ENCODE measurements around the gene SLC4A5.

Gene SLC4A5

GRCh38 chr2:74378007-74378406 is 34.8 kb upstream of the SLC4A5 start:
- H3K27ac ChIP-seq = no peak overlapping the region
- CTCF ChIA-PET = no interaction called here
- POLR2A ChIA-PET (ENCODE audit: low non-redundant PET) = no interaction called here
- DNase-seq (ENCODE audit: low spot score) = no peak
- no peak for TF ChIP-seq CTCF (conservative IDR thresholded peaks at IDR 0.05; ENCODE audit: low read depth)

GRCh38 chr2:74375838-74376237 is 32.6 kb upstream of the SLC4A5 start:
- ChIA-PET CTCF (no interaction called here), POLR2A (ENCODE audit: low non-redundant PET) (no interaction called here)
- no peak for TF ChIP-seq CTCF (conservative IDR thresholded peaks at IDR 0.05; ENCODE audit: low read depth)
- DNase-seq (ENCODE audit: low spot score) = no peak
- no peak overlapping the region for H3K27ac ChIP-seq

GRCh38 chr2:74374509-74375205 is 31.4 kb upstream of the SLC4A5 start:
- CTCF ChIA-PET = interaction anchor here (0.5 kb wide), 1 partner anchor 520 kb away, joined by 3 read pairs; no protein-coding TSS in a partner anchor
- H3K27ac ChIP-seq = no peak overlapping the region
- peak; percentile 20 for DNase-seq (ENCODE audit: low spot score)
- POLR2A ChIA-PET (ENCODE audit: low non-redundant PET) = no interaction called here
- TF ChIP-seq CTCF (conservative IDR thresholded peaks at IDR 0.05; ENCODE audit: low read depth) = no peak

GRCh38 chr2:74373985-74374384 is 30.8 kb upstream of the SLC4A5 start:
- POLR2A ChIA-PET (ENCODE audit: low non-redundant PET) = no interaction called here
- CTCF ChIA-PET = interaction anchor here (0.5 kb wide), 1 partner anchor 521 kb away, joined by 3 read pairs; no protein-coding TSS in a partner anchor
- DNase-seq (ENCODE audit: low spot score) = no peak
- H3K27ac ChIP-seq = no peak overlapping the region
- no peak for TF ChIP-seq CTCF (conservative IDR thresholded peaks at IDR 0.05; ENCODE audit: low read depth)

GRCh38 chr2:74373221-74373676 is 30.0 kb upstream of the SLC4A5 start:
- no peak overlapping the region for H3K27ac ChIP-seq
- ChIA-PET CTCF (no interaction called here), POLR2A (ENCODE audit: low non-redundant PET) (no interaction called here)
- no peak for DNase-seq (ENCODE audit: low spot score)
- no peak for TF ChIP-seq CTCF (conservative IDR thresholded peaks at IDR 0.05; ENCODE audit: low read depth)

- DNase-seq (ENCODE audit: low spot score) = no peak
- CTCF ChIA-PET = no interaction called here
- H3K27ac ChIP-seq = no peak overlapping the region
- TF ChIP-seq CTCF (conservative IDR thresholded peaks at IDR 0.05; ENCODE audit: low read depth) = no peak
- POLR2A ChIA-PET (ENCODE audit: low non-redundant PET) = no interaction called here
These were observed 29.5 kb upstream of the SLC4A5 start for GRCh38 chr2:74372674-74373073.
